ENCODE measurements around the gene SOX6.

- no peak for TF ChIP-seq CTCF (IDR thresholded peaks at IDR 0.05; ENCODE audit: low read depth, low read length, poor library complexity, severe bottlenecking)
- no peak for TF ChIP-seq EZH2phosphoT487 (IDR thresholded peaks at IDR 0.05; ENCODE audit: borderline replicate concordance, low read length)
These were observed 327.9 kb downstream of the SOX6 start for GRCh38 chr11:16028419-16028818.
